ENCODE data around the gene SMARCA1. TPM values are rescaled to one million over a fixed set of nuclear protein-coding genes. Genes with fewer than 3 reads are reported as not detected.

SMARCA1 gene, protein sequence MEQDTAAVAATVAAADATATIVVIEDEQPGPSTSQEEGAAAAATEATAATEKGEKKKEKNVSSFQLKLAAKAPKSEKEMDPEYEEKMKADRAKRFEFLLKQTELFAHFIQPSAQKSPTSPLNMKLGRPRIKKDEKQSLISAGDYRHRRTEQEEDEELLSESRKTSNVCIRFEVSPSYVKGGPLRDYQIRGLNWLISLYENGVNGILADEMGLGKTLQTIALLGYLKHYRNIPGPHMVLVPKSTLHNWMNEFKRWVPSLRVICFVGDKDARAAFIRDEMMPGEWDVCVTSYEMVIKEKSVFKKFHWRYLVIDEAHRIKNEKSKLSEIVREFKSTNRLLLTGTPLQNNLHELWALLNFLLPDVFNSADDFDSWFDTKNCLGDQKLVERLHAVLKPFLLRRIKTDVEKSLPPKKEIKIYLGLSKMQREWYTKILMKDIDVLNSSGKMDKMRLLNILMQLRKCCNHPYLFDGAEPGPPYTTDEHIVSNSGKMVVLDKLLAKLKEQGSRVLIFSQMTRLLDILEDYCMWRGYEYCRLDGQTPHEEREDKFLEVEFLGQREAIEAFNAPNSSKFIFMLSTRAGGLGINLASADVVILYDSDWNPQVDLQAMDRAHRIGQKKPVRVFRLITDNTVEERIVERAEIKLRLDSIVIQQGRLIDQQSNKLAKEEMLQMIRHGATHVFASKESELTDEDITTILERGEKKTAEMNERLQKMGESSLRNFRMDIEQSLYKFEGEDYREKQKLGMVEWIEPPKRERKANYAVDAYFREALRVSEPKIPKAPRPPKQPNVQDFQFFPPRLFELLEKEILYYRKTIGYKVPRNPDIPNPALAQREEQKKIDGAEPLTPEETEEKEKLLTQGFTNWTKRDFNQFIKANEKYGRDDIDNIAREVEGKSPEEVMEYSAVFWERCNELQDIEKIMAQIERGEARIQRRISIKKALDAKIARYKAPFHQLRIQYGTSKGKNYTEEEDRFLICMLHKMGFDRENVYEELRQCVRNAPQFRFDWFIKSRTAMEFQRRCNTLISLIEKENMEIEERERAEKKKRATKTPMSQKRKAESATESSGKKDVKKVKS
- 0.79 TPM for total RNA-seq (2013)
- polyA plus RNA-seq (under 1 TPM in 2 of 3 donors, not detected in 1; 0.03 to 0.13 TPM), polyA minus RNA-seq (not detected in 2 replicates), total RNA-seq (0.25 to 24.4 (median 0.90) reads per million in 11 experiments)

GRCh38 chrX:129523079-129523911 is at the start of gene SMARCA1:
Gene SMARCA1 (minus strand): TSS chrX:129523490. CDS start chrX:129523370, 120 bp downstream.
- peak within 1 kb of the TSS; percentile 72 for H2AFZ ChIP-seq (ENCODE audit: insufficient read depth, low read depth, low read length, poor library complexity, severe bottlenecking)
- TF ChIP-seq, protein P1, sequence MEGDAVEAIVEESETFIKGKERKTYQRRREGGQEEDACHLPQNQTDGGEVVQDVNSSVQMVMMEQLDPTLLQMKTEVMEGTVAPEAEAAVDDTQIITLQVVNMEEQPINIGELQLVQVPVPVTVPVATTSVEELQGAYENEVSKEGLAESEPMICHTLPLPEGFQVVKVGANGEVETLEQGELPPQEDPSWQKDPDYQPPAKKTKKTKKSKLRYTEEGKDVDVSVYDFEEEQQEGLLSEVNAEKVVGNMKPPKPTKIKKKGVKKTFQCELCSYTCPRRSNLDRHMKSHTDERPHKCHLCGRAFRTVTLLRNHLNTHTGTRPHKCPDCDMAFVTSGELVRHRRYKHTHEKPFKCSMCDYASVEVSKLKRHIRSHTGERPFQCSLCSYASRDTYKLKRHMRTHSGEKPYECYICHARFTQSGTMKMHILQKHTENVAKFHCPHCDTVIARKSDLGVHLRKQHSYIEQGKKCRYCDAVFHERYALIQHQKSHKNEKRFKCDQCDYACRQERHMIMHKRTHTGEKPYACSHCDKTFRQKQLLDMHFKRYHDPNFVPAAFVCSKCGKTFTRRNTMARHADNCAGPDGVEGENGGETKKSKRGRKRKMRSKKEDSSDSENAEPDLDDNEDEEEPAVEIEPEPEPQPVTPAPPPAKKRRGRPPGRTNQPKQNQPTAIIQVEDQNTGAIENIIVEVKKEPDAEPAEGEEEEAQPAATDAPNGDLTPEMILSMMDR (IDR thresholded peaks at IDR 0.05): no peak
- H3K27ac ChIP-seq (ENCODE audit: low read depth in 1 of 2, low read length in 2 of 2): no peak within 1 kb of the TSS

More at GRCh38 chrX:129523079-129523911, at the start of gene SMARCA1:
- Histone ChIP-seq H3K4me2 (replicated peaks; ENCODE audit: extremely low read depth, low read length, poor library complexity, severe bottlenecking) (peak within 1 kb of the TSS; percentile 83), H3K9ac (ENCODE audit: insufficient read depth, low read length, poor library complexity, severe bottlenecking) (peak within 1 kb of the TSS; percentile 27), H3K9me3 (replicated peaks in 1 of 2; ENCODE audit: control insufficient read depth in 1 of 2, insufficient read depth in 1 of 2, low read length in 2 of 2) (no peaks in the 10 kb centered on the region), H3K36me3 (replicated peaks in 1 of 2; ENCODE audit: control insufficient read depth in 1 of 2, insufficient read depth in 2 of 2, low read length in 2 of 2) (no peaks in the 10 kb centered on the region), H3K4me1 (ENCODE audit: control insufficient read depth in 1 of 2, insufficient read depth in 2 of 2, low read length in 2 of 2) (peaks cover 0 to 6% of the 10 kb centered on the region in 2 donors), H4K20me1 (ENCODE audit: insufficient read depth, low read length) (no peaks in the 10 kb centered on the region), H3K27me3 (ENCODE audit: control insufficient read depth in 2 of 2, insufficient read depth in 2 of 2, low read length in 2 of 2) (peaks cover 4 to 12% of the 10 kb centered on the region in 2 donors), H3K4me3 (replicated peaks in 1 of 3; ENCODE audit: low read depth in 2 of 3, low read length in 3 of 3) (peak within 1 kb of the TSS; percentile 51 to 75 (median 57)), H3K79me2 (ENCODE audit: insufficient read depth, low read length) (no peaks in the 10 kb centered on the region)
- 0% methylated on average over 3 of the region's 54 CpGs for WGBS (ENCODE audit: insufficient coverage)
- Mint-ChIP-seq H3K4me3 (peak within 1 kb of the TSS; percentile 83 to 91), H3K27me3 (ENCODE audit: low read depth in 3 of 3) (peaks cover 14 to 32% (median 23%) of the 10 kb centered on the region in 3 donors), H3K4me1 (peaks cover 9% of the 10 kb centered on the region), H3K27ac (no peak within 1 kb of the TSS), H3K9me3 (peaks cover 0 to 11% (median 8%) of the 10 kb centered on the region in 7 donors), H3K36me3 (no peaks in the 10 kb centered on the region)
- intact Hi-C loops (cut with micrococcal nuclease): no loop called here
- DNase-seq: no peak

Data from CD14-positive monocyte (primary cell).